ENCODE results near the gene ANG. TPM values are rescaled to one million over a fixed set of nuclear protein-coding genes. Genes with fewer than 3 reads are reported as not detected.

ANG gene
- total RNA-seq, 1 donor from 2014 or later = 9.1 TPM

- Mint-ChIP-seq H3K27me3 (ENCODE audit: low read depth) (peaks cover 11% of the 10 kb centered on the region), H3K9me3 (ENCODE audit: low read depth) (no peaks in the 10 kb centered on the region), H3K4me3 (ENCODE audit: unreplicated experiment) (no peak overlapping the region), H3K4me1 (ENCODE audit: low read depth) (peaks cover 19% of the 10 kb centered on the region), H3K36me3 (ENCODE audit: low read depth) (no peaks in the 10 kb centered on the region), H3K27ac (ENCODE audit: unreplicated experiment) (no peak overlapping the region)
- TF ChIP-seq CTCF (IDR thresholded peaks at IDR 0.05) = no peak
- DNase-seq (ENCODE audit: low spot score) = no peak
Observed at GRCh38 chr14:20679907-20680306, 8.7 kb upstream of the ANG start.

- H3K27ac Mint-ChIP-seq (ENCODE audit: unreplicated experiment) = no peak overlapping the region
- peaks cover 23% of the 10 kb centered on the region for H3K4me1 Mint-ChIP-seq (ENCODE audit: low read depth)
- H3K27me3 Mint-ChIP-seq (ENCODE audit: low read depth) = peaks cover 11% of the 10 kb centered on the region
- no peak for DNase-seq (ENCODE audit: low spot score)
- no peaks in the 10 kb centered on the region for H3K36me3 Mint-ChIP-seq (ENCODE audit: low read depth)
- no peak overlapping the region for H3K4me3 Mint-ChIP-seq (ENCODE audit: unreplicated experiment)
- no peak for TF ChIP-seq CTCF (IDR thresholded peaks at IDR 0.05)
- H3K9me3 Mint-ChIP-seq (ENCODE audit: low read depth) = no peaks in the 10 kb centered on the region
Observed at GRCh38 chr14:20680363-20680762, 8.2 kb upstream of the ANG start.

GRCh38 chr14:20680843-20681347, 7.7 kb upstream of the ANG start:
- H3K4me3 Mint-ChIP-seq (ENCODE audit: unreplicated experiment) = no peak overlapping the region
- no peaks in the 10 kb centered on the region for H3K36me3 Mint-ChIP-seq (ENCODE audit: low read depth)
- H3K27me3 Mint-ChIP-seq (ENCODE audit: low read depth) = peaks cover 8% of the 10 kb centered on the region
- no peak for TF ChIP-seq CTCF (IDR thresholded peaks at IDR 0.05)
- peaks cover 28% of the 10 kb centered on the region for H3K4me1 Mint-ChIP-seq (ENCODE audit: low read depth)
- no peak for DNase-seq (ENCODE audit: low spot score)
- H3K9me3 Mint-ChIP-seq (ENCODE audit: low read depth) = no peaks in the 10 kb centered on the region
- no peak overlapping the region for H3K27ac Mint-ChIP-seq (ENCODE audit: unreplicated experiment)

- Mint-ChIP-seq H3K4me3 (ENCODE audit: unreplicated experiment) (no peak overlapping the region), H3K27me3 (ENCODE audit: low read depth) (peaks cover 4% of the 10 kb centered on the region), H3K36me3 (ENCODE audit: low read depth) (no peaks in the 10 kb centered on the region), H3K9me3 (ENCODE audit: low read depth) (no peaks in the 10 kb centered on the region), H3K4me1 (ENCODE audit: low read depth) (peaks cover 34% of the 10 kb centered on the region), H3K27ac (ENCODE audit: unreplicated experiment) (no peak overlapping the region)
- DNase-seq (ENCODE audit: low spot score) = no peak
- TF ChIP-seq CTCF (IDR thresholded peaks at IDR 0.05) = no peak
Observed at GRCh38 chr14:20681348-20682126, 7.0 kb upstream of the ANG start.

GRCh38 chr14:20682127-20682434, 6.5 kb upstream of the ANG start:
- no peak for DNase-seq (ENCODE audit: low spot score)
- Mint-ChIP-seq H3K27ac (ENCODE audit: unreplicated experiment) (no peak overlapping the region), H3K4me3 (ENCODE audit: unreplicated experiment) (no peak overlapping the region), H3K9me3 (ENCODE audit: low read depth) (no peaks in the 10 kb centered on the region), H3K36me3 (ENCODE audit: low read depth) (no peaks in the 10 kb centered on the region), H3K27me3 (ENCODE audit: low read depth) (peaks cover under 1% of the 10 kb centered on the region), H3K4me1 (ENCODE audit: low read depth) (peaks cover 39% of the 10 kb centered on the region)
- peak; percentile 17 for TF ChIP-seq CTCF (IDR thresholded peaks at IDR 0.05)
